Measurements from ENCODE around the gene ELOVL3. TPM values are rescaled to one million over a fixed set of nuclear protein-coding genes. Genes with fewer than 3 reads are reported as not detected.
A peak's percentile ranks its signal among the peaks of the same experiment; 100 is the strongest.
"Not testable (repeated sequence)": the region's sequence is repeated elsewhere in the genome, so short reads cannot be mapped to it uniquely, and the experiment has no call there.

Gene ELOVL3
- total and polyA plus RNA-seq, 12 donors, result 0.35 to 26.3 (median 0.93) TPM; not detected in 2

DNA sequence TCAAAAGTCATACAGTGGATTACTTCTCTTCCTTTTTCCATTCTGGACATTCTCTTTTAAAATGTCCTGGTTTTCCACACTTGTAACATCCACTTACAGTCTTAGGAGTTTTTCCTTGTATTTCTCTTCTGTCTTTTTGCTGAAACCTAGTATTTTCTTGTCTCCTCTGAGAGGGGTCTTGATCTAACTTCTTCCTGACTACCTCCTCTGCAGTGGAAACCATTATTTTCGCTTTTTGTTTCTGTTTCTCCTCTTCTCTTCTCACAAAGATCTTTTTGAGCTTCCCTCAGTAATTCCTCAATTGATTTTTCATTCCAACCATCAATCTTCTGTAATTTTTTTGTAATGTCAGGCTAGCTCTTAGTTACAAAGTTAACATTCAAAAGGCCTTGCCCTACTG is 23.7 kb upstream of the ELOVL3 start:
- H3K27me3 ChIP-seq, result no peaks in the 10 kb centered on the region
- H3K4me1 ChIP-seq (replicated peaks in 1 of 2), result no peaks in the 10 kb centered on the region
- no peaks in the 10 kb centered on the region for H3K36me3 ChIP-seq (replicated peaks in 1 of 2)
- DNase-seq, result no peak
- 72 to 89% (median 81%) methylated on average over 1 of the region's 1 CpG for WGBS, 4 donors
- H3K9me3 ChIP-seq (replicated peaks in 1 of 3), result no peaks in the 10 kb centered on the region
- intact Hi-C loops (cut with DNase I), result no loop called here
- TF ChIP-seq POLR2A (IDR thresholded peaks at IDR 0.05), result no peak
- TF ChIP-seq, protein P1, sequence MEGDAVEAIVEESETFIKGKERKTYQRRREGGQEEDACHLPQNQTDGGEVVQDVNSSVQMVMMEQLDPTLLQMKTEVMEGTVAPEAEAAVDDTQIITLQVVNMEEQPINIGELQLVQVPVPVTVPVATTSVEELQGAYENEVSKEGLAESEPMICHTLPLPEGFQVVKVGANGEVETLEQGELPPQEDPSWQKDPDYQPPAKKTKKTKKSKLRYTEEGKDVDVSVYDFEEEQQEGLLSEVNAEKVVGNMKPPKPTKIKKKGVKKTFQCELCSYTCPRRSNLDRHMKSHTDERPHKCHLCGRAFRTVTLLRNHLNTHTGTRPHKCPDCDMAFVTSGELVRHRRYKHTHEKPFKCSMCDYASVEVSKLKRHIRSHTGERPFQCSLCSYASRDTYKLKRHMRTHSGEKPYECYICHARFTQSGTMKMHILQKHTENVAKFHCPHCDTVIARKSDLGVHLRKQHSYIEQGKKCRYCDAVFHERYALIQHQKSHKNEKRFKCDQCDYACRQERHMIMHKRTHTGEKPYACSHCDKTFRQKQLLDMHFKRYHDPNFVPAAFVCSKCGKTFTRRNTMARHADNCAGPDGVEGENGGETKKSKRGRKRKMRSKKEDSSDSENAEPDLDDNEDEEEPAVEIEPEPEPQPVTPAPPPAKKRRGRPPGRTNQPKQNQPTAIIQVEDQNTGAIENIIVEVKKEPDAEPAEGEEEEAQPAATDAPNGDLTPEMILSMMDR (IDR thresholded peaks at IDR 0.05), result no peak
- H3K4me3 ChIP-seq, result no peak overlapping the region
- no peak overlapping the region for H3K27ac ChIP-seq

DNA sequence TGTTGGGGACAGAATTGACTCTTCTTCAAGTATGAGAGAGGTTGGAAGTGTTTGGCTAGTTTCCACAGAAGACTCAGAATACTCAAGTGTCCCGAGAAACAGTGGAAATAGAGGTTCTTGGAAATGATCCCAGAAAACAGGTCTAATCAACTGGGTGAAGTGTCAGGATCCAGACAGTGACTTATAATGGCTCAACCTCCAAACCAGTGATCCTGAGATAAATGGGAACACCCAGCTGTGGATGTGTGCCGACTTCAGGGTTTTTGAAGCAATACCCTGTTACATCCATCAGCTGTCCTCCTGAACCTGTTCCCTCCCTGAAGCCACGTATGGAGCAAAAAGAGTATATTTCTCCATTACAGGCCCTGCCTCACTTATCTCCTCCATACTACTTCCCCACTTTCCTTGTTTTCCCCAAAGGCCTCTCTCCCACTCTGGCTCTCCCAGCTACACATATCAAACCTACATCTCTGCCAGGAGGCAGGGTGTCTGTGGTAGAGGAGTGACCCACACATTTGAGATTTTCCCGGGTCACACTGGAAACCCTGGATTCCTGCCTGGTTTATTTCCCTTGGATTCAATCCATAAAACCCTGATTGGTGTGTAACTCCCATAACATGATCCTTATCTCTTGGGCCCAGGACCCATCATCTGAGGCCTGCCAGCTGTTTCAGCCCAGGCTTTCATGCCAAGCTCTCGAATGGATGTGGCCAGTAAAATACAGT is 17.6 kb upstream of the ELOVL3 start:
- DNase-seq, result peak in 5 of 7 donors; percentile 43 to 80 (median 53)
- WGBS, 4 donors, result 19 to 34% (median 31%) methylated on average over 5 of the region's 5 CpGs
- H3K9me3 ChIP-seq (replicated peaks in 1 of 3), result no peaks in the 10 kb centered on the region
- H3K27ac ChIP-seq, result peak overlapping the region in 1 of 5 donors; percentile 42
- H3K36me3 ChIP-seq (replicated peaks in 1 of 2), result no peaks in the 10 kb centered on the region
- H3K4me3 ChIP-seq, result no peak overlapping the region
- intact Hi-C loops (cut with DNase I), result no loop called here
- TF ChIP-seq, protein P1 (IDR thresholded peaks at IDR 0.05), result no peak
- TF ChIP-seq POLR2A (IDR thresholded peaks at IDR 0.05), result no peak
- H3K4me1 ChIP-seq (replicated peaks in 1 of 2), result peaks cover 0 to 13% of the 10 kb centered on the region in 2 donors
- no peaks in the 10 kb centered on the region for H3K27me3 ChIP-seq

DNA sequence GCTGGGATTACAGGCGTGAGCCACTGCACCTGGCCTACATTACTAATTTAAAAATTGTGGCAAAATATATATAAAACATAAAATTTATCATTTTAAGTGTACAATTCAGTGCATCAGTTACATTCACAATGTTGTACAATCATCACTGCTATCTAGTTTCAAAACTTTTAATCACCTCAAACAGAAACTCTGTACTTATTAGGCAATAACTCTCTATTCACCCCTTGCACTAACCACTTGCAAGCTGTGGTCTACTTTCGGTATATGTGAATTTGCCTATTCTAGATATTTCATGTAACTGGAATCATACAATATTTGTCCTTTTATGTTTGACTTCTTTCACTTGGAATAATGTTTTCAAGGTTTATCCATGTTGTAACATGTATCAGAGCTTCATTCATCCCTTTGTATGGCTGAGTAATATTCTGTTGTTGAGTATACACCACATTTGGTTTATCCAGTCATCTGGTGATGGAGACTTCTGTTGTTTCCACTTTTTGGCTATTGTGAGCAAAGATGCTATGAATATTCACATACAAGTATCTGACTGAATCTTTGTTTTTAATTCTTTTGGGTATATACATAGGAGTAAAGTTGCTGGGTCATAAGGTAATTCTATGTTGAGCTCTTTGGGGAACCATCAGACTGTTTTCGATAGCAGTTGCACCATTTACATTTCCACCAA is 14.3 kb upstream of the ELOVL3 start:
- intact Hi-C loops (cut with DNase I), result no loop called here
- no peaks in the 10 kb centered on the region for H3K27me3 ChIP-seq

DNA sequence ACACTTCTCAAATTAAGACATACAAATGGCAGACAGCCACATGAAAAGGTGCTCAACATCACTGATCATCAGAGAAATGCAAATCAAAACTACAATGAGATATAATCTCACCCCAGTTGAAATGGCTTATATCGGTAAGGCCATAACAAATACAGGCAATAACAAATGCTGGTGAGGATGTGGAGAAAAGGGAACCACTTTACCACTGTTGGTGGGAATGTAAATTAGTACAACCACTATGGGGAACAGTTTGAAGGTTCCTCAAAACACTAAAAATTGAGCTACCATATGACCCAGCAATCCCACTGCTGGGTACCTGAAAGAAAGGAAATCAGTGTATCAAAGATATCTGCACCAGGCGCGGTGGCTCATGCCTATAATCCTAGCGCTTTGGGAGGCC is 12.5 kb upstream of the ELOVL3 start:
- intact Hi-C loops (cut with DNase I); H3K27ac ChIP-seq; H3K9me3 ChIP-seq (replicated peaks in 1 of 3); DNase-seq; H3K4me1 ChIP-seq (replicated peaks in 1 of 2); H3K36me3 ChIP-seq (replicated peaks in 1 of 2); H3K4me3 ChIP-seq; H3K27me3 ChIP-seq: not testable (repeated sequence)
- 58 to 76% (median 71%) methylated on average over 4 of the region's 4 CpGs for WGBS, 4 donors

More for the DNA sequence above, 14.3 kb upstream of the ELOVL3 start:
- H3K9me3 ChIP-seq (replicated peaks in 1 of 3), result no peaks in the 10 kb centered on the region
- no peak overlapping the region for H3K4me3 ChIP-seq
- WGBS, 4 donors, result 79 to 89% (median 86%) methylated on average over 3 of the region's 3 CpGs
- H3K4me1 ChIP-seq (replicated peaks in 1 of 2), result peaks cover 0 to 13% of the 10 kb centered on the region in 2 donors
- H3K27ac ChIP-seq, result no peak overlapping the region
- H3K36me3 ChIP-seq (replicated peaks in 1 of 2), result no peaks in the 10 kb centered on the region
- TF ChIP-seq POLR2A (IDR thresholded peaks at IDR 0.05), result no peak
- TF ChIP-seq, protein P1 (IDR thresholded peaks at IDR 0.05), result no peak
- DNase-seq, result no peak

Measured in adrenal gland (tissue), 12 donors.